WTC11 (cell line): ENCODE measurements around the gene CRACDL. TPM values are rescaled to one million over a fixed set of nuclear protein-coding genes. Genes with fewer than 3 reads are reported as not detected.

Source experiments
- ATAC-seq: fragments of 200-7000 bp; cut with Tn5 transposase; 2 replicates; pipeline ENCODE4 v1.10.0; 2021; ENCODE audit warnings: mild to moderate bottlenecking, moderate library complexity
- CTCF ChIA-PET: fragments of 300-600 bp; sonication (Branson Sonifier 250); formaldehyde crosslinking; loops from one replicate; lab custom pipeline; 2021; ENCODE audit warnings: antibody characterized with exemption; lab: Charles Lee
- POLR2A ChIA-PET: fragments of 350-600 bp; sonication (Branson Sonifier 250); formaldehyde crosslinking; loops from one replicate; lab custom pipeline; 2021; ENCODE audit warnings: antibody characterized with exemption; lab: Charles Lee
- DNase-seq: peaks from one replicate; pipeline ENCODE4 v3.0.0; 2021; ENCODE audit warnings: low spot score
- H3K27ac Mint-ChIP-seq: 2 replicates; pipeline ENCODE4 v1.8.0; 2021; ENCODE audit warnings: mixed read lengths
- H3K27me3 Mint-ChIP-seq: 2 replicates; pipeline ENCODE4 v1.8.0; 2021; ENCODE audit warnings: low read depth, mild to moderate bottlenecking, moderate library complexity, mixed read lengths
- H3K36me3 Mint-ChIP-seq: 2 replicates; pipeline ENCODE4 v1.8.0; 2021; ENCODE audit warnings: mixed read lengths
- H3K4me1 Mint-ChIP-seq: 2 replicates; pipeline ENCODE4 v1.8.0; 2022; ENCODE audit warnings: mixed read lengths
- H3K4me3 Mint-ChIP-seq: 2 replicates; pipeline ENCODE4 v1.8.0; 2021; ENCODE audit warnings: mild to moderate bottlenecking, moderate library complexity, mixed read lengths
- H3K9me3 Mint-ChIP-seq: 2 replicates; pipeline ENCODE4 v1.8.0; 2021; ENCODE audit warnings: mixed read lengths
- AR ChIP-seq: fragments of 250-450 bp; sonication (Bioruptor Pico); IDR thresholded peaks from 2 replicates; pipeline ENCODE4 v1.9.0; 2021; ENCODE audit warnings: mild to moderate bottlenecking
- ATF6 ChIP-seq: sonication (generic); formaldehyde crosslinking; IDR thresholded peaks from 2 replicates; pipeline ENCODE4 v1.8.1; 2023; ENCODE audit warnings: mild to moderate bottlenecking, missing genetic modification reagents
- CTCF ChIP-seq: fragments of 200-600 bp; IDR thresholded peaks from 2 replicates; pipeline ENCODE4 v1.8.0; 2022; ENCODE audit warnings: antibody characterized with exemption
- E2F4 ChIP-seq: sonication (generic); formaldehyde crosslinking; IDR thresholded peaks from 2 replicates; pipeline ENCODE4 v1.8.1; 2022; ENCODE audit warnings: low read depth, mild to moderate bottlenecking, moderate library complexity, missing genetic modification reagents, borderline replicate concordance
- EMX1 ChIP-seq: fragments of 250-450 bp; sonication (Bioruptor Pico); IDR thresholded peaks from 2 replicates; pipeline ENCODE4 v1.8.0; 2021; ENCODE audit warnings: mild to moderate bottlenecking
- ERG ChIP-seq: fragments of 250-450 bp; sonication (Bioruptor Pico); IDR thresholded peaks from 2 replicates; pipeline ENCODE4 v1.8.0; 2021; ENCODE audit warnings: mild to moderate bottlenecking
- ETV6 ChIP-seq: sonication (generic); formaldehyde crosslinking; IDR thresholded peaks from 2 replicates; pipeline ENCODE4 v1.8.1; 2022; ENCODE audit warnings: mild to moderate bottlenecking, missing genetic modification reagents
- HMGA2 ChIP-seq: fragments of 250-450 bp; sonication (Bioruptor Pico); IDR thresholded peaks from 2 replicates; pipeline ENCODE4 v1.4.0; 2021; ENCODE audit warnings: mild to moderate bottlenecking, moderate library complexity
- MAX ChIP-seq: sonication (generic); formaldehyde crosslinking; IDR thresholded peaks from 2 replicates; pipeline ENCODE4 v1.8.0; 2022; ENCODE audit warnings: mild to moderate bottlenecking, missing genetic modification reagents
- MXD4 ChIP-seq: fragments of 250-450 bp; sonication (Bioruptor Pico); IDR thresholded peaks from 2 replicates; pipeline ENCODE4 v1.8.0; 2021; ENCODE audit warnings: mild to moderate bottlenecking, moderate library complexity, borderline replicate concordance
- MYBL2 ChIP-seq: sonication (generic); formaldehyde crosslinking; IDR thresholded peaks from 2 replicates; pipeline ENCODE4 v1.8.1; 2023; ENCODE audit warnings: mild to moderate bottlenecking, moderate library complexity, missing genetic modification reagents
- NR3C1 ChIP-seq: sonication (generic); formaldehyde crosslinking; conservative IDR thresholded peaks from 2 replicates; pipeline ENCODE4 v1.8.1; 2023; ENCODE audit warnings: low read depth, mild to moderate bottlenecking, missing genetic modification reagents
- SMAD3 ChIP-seq: sonication (generic); formaldehyde crosslinking; IDR thresholded peaks from 2 replicates; pipeline ENCODE4 v1.8.0; 2022; ENCODE audit warnings: missing genetic modification reagents, mild to moderate bottlenecking, borderline replicate concordance
- SMAD4 ChIP-seq: sonication (generic); formaldehyde crosslinking; IDR thresholded peaks from 2 replicates; pipeline ENCODE4 v1.8.0; 2022; ENCODE audit warnings: mild to moderate bottlenecking, missing genetic modification reagents
- TP53 ChIP-seq: sonication (generic); formaldehyde crosslinking; IDR thresholded peaks from 2 replicates; pipeline ENCODE4 v1.8.1; 2023; ENCODE audit warnings: mild to moderate bottlenecking, missing genetic modification reagents
- USF2 ChIP-seq: sonication (generic); formaldehyde crosslinking; IDR thresholded peaks from 2 replicates; pipeline ENCODE4 v1.8.1; 2023; ENCODE audit warnings: mild to moderate bottlenecking, missing genetic modification reagents, moderate library complexity
- ZNF138 ChIP-seq: sonication (generic); formaldehyde crosslinking; conservative IDR thresholded peaks from 2 replicates; pipeline ENCODE4 v1.8.1; 2022; ENCODE audit warnings: mild to moderate bottlenecking, moderate library complexity, missing genetic modification reagents
- ZNF512 ChIP-seq: sonication (generic); formaldehyde crosslinking; IDR thresholded peaks from 2 replicates; pipeline ENCODE4 v1.8.1; 2022; ENCODE audit warnings: missing genetic modification reagents, borderline replicate concordance
- total RNA-seq: library from RNA; stranded (reverse); gene quantifications from 3 replicates; pipeline ENCODE4 v1.2.3, GENCODE V29; 2021

Gene CRACDL
- total RNA-seq, 1 experiment from 2014 or later = 0.72 TPM

GRCh38 chr2:98828369-98828744 lies 107.7 kb downstream of the CRACDL start (continued):
- TF ChIP-seq E2F4 (no peak), ZNF138 (CRISPR knock-in tag) (no peak), NR3C1 (CRISPR knock-in tag) (no peak), CTCF (no peak), ATF6 (CRISPR knock-in tag) (no peak), AR (no peak)

- TF ChIP-seq SMAD4 (CRISPR knock-in tag) (no peak), ETV6 (CRISPR knock-in tag) (no peak), EMX1 (CRISPR knock-in tag) (no peak), USF2 (CRISPR knock-in tag) (no peak), HMGA2 (CRISPR knock-in tag) (no peak), SMAD3 (CRISPR knock-in tag) (no peak), MXD4 (no peak), ERG (no peak), MYBL2 (CRISPR knock-in tag) (no peak), TP53 (CRISPR knock-in tag) (no peak), MAX (CRISPR knock-in tag) (no peak), ZNF512 (CRISPR knock-in tag) (no peak)
- H3K9me3 Mint-ChIP-seq = no peaks in the 10 kb centered on the region
- no peaks in the 10 kb centered on the region for H3K36me3 Mint-ChIP-seq
- H3K27me3 Mint-ChIP-seq = peaks cover 22% of the 10 kb centered on the region
- ChIA-PET CTCF (interaction anchor here (1.1 to 1.6 kb wide), 2 partner anchors 97 to 178 kb away, joined by 3 to 4 read pairs; no protein-coding TSS in a partner anchor), POLR2A (no interaction called here)
- DNase-seq = no peak
- H3K4me3 Mint-ChIP-seq = no peak overlapping the region
- ATAC-seq = no peak
- peaks cover 5% of the 10 kb centered on the region; the same call in 1 of the 2 replicates for H3K4me1 Mint-ChIP-seq
- no peak overlapping the region for H3K27ac Mint-ChIP-seq
These were observed 108.2 kb downstream of the CRACDL start for GRCh38 chr2:98827625-98828368.
